Measurements from ENCODE around the gene AHDC1.
"Not testable (repeated sequence)": the region's sequence is repeated elsewhere in the genome, so short reads cannot be mapped to it uniquely, and the experiment has no call there.

AHDC1 gene

GRCh38 chr1:27646676-27647075 lies 42.7 kb upstream of the AHDC1 start:
- Histone ChIP-seq H3K4me3 (IDR thresholded peaks at IDR 0.05; ENCODE audit: insufficient read depth, low read depth, low read length) (no peak overlapping the region), H3K4me1 (ENCODE audit: low read depth, poor library complexity, severe bottlenecking) (peaks cover 13% of the 10 kb centered on the region), H3K27ac (no peak overlapping the region), H3K36me3 (ENCODE audit: insufficient read depth) (no peaks in the 10 kb centered on the region), H2AFZ (ENCODE audit: low read depth) (no peak overlapping the region), H3K9ac (no peak overlapping the region), H3K79me2 (ENCODE audit: insufficient read depth, low read depth) (no peaks in the 10 kb centered on the region), H3K4me2 (no peak overlapping the region), H4K20me1 (ENCODE audit: insufficient read depth) (no peaks in the 10 kb centered on the region), H3K27me3 (ENCODE audit: insufficient read depth, low read depth) (no peaks in the 10 kb centered on the region)
- no peak for TF ChIP-seq CTCF (conservative IDR thresholded peaks at IDR 0.05; ENCODE audit: low read depth, low read length)

- H3K4me1 ChIP-seq (ENCODE audit: low read depth, poor library complexity, severe bottlenecking) = peaks cover 1% of the 10 kb centered on the region
- H4K20me1 ChIP-seq (ENCODE audit: insufficient read depth) = no peaks in the 10 kb centered on the region
- no peak overlapping the region for H3K9ac ChIP-seq
- no peaks in the 10 kb centered on the region for H3K79me2 ChIP-seq (ENCODE audit: insufficient read depth, low read depth)
- no peak for TF ChIP-seq CTCF (conservative IDR thresholded peaks at IDR 0.05; ENCODE audit: low read depth, low read length)
- no peaks in the 10 kb centered on the region for H3K36me3 ChIP-seq (ENCODE audit: insufficient read depth)
- no peak overlapping the region for H3K4me3 ChIP-seq (IDR thresholded peaks at IDR 0.05; ENCODE audit: insufficient read depth, low read depth, low read length)
- no peak overlapping the region for H3K27ac ChIP-seq
- H2AFZ ChIP-seq (ENCODE audit: low read depth) = no peak overlapping the region
- no peak overlapping the region for H3K4me2 ChIP-seq
- H3K27me3 ChIP-seq (ENCODE audit: insufficient read depth, low read depth) = no peaks in the 10 kb centered on the region
These were observed 41.1 kb upstream of the AHDC1 start for GRCh38 chr1:27645071-27645415.

- Histone ChIP-seq H3K4me2 (no peak overlapping the region), H3K9ac (no peak overlapping the region), H3K27me3 (ENCODE audit: insufficient read depth, low read depth) (no peaks in the 10 kb centered on the region), H3K79me2 (ENCODE audit: insufficient read depth, low read depth) (no peaks in the 10 kb centered on the region), H3K4me3 (IDR thresholded peaks at IDR 0.05; ENCODE audit: insufficient read depth, low read depth, low read length) (no peak overlapping the region), H4K20me1 (ENCODE audit: insufficient read depth) (no peaks in the 10 kb centered on the region), H3K27ac (no peak overlapping the region), H2AFZ (ENCODE audit: low read depth) (peak overlapping the region; percentile 9; the same call in 1 of the 2 replicates), H3K4me1 (ENCODE audit: low read depth, poor library complexity, severe bottlenecking) (no peaks in the 10 kb centered on the region), H3K36me3 (ENCODE audit: insufficient read depth) (no peaks in the 10 kb centered on the region)
- TF ChIP-seq CTCF (conservative IDR thresholded peaks at IDR 0.05; ENCODE audit: low read depth, low read length) = no peak
These were observed 40.6 kb upstream of the AHDC1 start for GRCh38 chr1:27644369-27645070.

- Histone ChIP-seq H3K4me2 (no peak overlapping the region), H3K79me2 (ENCODE audit: insufficient read depth, low read depth) (no peaks in the 10 kb centered on the region), H3K27me3 (ENCODE audit: insufficient read depth, low read depth) (no peaks in the 10 kb centered on the region), H2AFZ (ENCODE audit: low read depth) (peak overlapping the region; percentile 9; the same call in 1 of the 2 replicates), H4K20me1 (ENCODE audit: insufficient read depth) (no peaks in the 10 kb centered on the region), H3K4me3 (IDR thresholded peaks at IDR 0.05; ENCODE audit: insufficient read depth, low read depth, low read length) (no peak overlapping the region), H3K4me1 (ENCODE audit: low read depth, poor library complexity, severe bottlenecking) (no peaks in the 10 kb centered on the region), H3K36me3 (ENCODE audit: insufficient read depth) (no peaks in the 10 kb centered on the region), H3K9ac (no peak overlapping the region), H3K27ac (no peak overlapping the region)
- TF ChIP-seq CTCF (conservative IDR thresholded peaks at IDR 0.05; ENCODE audit: low read depth, low read length) = peak; percentile 81
These were observed 39.8 kb upstream of the AHDC1 start for GRCh38 chr1:27643600-27644368.

- H3K79me2 ChIP-seq (ENCODE audit: insufficient read depth, low read depth); H3K27me3 ChIP-seq (ENCODE audit: insufficient read depth, low read depth); H2AFZ ChIP-seq (ENCODE audit: low read depth); H4K20me1 ChIP-seq (ENCODE audit: insufficient read depth); H3K9ac ChIP-seq; H3K27ac ChIP-seq; H3K36me3 ChIP-seq (ENCODE audit: insufficient read depth); H3K4me1 ChIP-seq (ENCODE audit: low read depth, poor library complexity, severe bottlenecking); H3K4me3 ChIP-seq (IDR thresholded peaks at IDR 0.05; ENCODE audit: insufficient read depth, low read depth, low read length); H3K4me2 ChIP-seq: not testable (repeated sequence)
These were observed 36.6 kb upstream of the AHDC1 start for GRCh38 chr1:27640514-27640913.

All from KMS-11 (cell line).